ENCODE measurements around the gene TMEM61.

GRCh38 chr1:54986025-54986424 lies 5.6 kb downstream of the TMEM61 start:
- TF ChIP-seq CTCF (conservative IDR thresholded peaks at IDR 0.05; ENCODE audit: low read length) (no peak), EZH2phosphoT487 (IDR thresholded peaks at IDR 0.05; ENCODE audit: borderline replicate concordance) (no peak)
